Epithelial cell of esophagus (primary cell): ENCODE measurements around the gene KRT80.
A peak's percentile ranks its signal among the peaks of the same experiment; 100 is the strongest.

Experiments
- DNase-seq: peaks from one replicate; pipeline ENCODE4 v3.0.0; 2010; ENCODE audit warnings: low read depth
- H3K4me3 ChIP-seq: 2 replicates; pipeline ENCODE4 v1.5.1; 2011; ENCODE audit warnings: mild to moderate bottlenecking, low read length, control low read depth
- CTCF ChIP-seq: IDR thresholded peaks from 2 replicates; pipeline ENCODE4 v1.5.1; 2011; ENCODE audit warnings: low read depth, mild to moderate bottlenecking, low read length, control low read depth, inconsistent platforms; ENCODE audit not compliant: insufficient read depth; ENCODE audit errors: missing control alignments

Gene KRT80

DNA sequence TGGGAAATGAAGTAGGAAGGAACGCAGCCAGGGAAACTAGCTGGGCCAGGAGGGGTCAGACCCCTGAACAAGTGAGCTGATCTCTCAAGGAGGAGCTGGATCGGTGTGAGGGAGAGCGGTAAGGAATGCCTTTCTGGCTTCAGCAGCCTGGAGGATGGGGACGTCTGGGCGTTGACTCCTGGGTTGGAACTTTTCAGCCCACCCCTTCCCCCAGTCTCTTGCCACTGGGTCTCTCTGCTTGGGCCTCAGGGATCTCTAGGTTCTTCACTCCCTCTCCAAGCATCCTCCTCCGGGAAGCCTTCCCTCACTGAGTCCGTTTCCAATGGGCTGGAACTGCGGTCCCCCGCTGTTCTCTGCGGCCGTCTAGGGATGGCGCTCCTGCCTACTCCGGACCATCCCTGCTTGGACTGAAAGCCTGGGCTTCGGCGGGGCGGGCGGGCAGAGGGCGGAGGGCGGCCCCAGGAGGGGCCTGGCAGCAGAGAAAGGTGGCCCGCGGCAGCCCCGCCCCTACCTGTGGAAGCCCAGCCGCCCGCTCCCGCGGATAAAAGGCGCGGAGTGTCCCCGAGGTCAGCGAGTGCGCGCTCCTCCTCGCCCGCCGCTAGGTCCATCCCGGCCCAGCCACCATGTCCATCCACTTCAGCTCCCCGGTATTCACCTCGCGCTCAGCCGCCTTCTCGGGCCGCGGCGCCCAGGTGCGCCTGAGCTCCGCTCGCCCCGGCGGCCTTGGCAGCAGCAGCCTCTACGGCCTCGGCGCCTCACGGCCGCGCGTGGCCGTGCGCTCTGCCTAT is 41.1 kb upstream of the KRT80 start, which contains the start of gene KRT7:
Gene KRT7 (plus strand): TSS at position 570 of the 788 bp plus-strand sequence. CDS start 54 bp downstream, at position 624.
- DNase-seq: peak; percentile 53
- H3K4me3 ChIP-seq: peak within 1 kb of the TSS; percentile 61
- no peak for TF ChIP-seq CTCF

DNA sequence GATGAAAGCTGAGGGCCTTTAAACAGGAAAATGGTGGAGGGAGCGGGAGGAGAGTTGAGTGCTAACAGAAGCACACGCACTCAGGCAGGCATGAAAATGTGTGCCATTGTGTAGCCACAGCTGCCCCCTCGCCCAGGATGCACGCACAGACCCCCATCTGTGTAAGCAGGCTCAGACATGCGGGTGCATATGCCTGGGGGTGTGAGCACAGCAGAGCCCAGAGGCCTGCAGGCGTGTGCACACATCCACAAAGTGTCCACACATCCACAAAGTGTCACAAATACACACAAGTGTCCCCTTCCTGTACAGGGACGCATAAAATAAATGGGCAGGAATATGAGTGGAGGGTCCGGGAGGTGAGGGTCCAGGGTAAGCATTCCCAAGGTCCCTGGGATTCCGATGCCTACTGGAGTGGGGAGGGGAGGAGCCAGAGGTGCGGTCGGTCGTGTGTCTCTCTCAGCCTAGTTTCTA is 40.4 kb upstream of the KRT80 start:
- DNase-seq: no peak
- TF ChIP-seq CTCF: no peak
- peak overlapping the region; percentile 61 for H3K4me3 ChIP-seq

DNA sequence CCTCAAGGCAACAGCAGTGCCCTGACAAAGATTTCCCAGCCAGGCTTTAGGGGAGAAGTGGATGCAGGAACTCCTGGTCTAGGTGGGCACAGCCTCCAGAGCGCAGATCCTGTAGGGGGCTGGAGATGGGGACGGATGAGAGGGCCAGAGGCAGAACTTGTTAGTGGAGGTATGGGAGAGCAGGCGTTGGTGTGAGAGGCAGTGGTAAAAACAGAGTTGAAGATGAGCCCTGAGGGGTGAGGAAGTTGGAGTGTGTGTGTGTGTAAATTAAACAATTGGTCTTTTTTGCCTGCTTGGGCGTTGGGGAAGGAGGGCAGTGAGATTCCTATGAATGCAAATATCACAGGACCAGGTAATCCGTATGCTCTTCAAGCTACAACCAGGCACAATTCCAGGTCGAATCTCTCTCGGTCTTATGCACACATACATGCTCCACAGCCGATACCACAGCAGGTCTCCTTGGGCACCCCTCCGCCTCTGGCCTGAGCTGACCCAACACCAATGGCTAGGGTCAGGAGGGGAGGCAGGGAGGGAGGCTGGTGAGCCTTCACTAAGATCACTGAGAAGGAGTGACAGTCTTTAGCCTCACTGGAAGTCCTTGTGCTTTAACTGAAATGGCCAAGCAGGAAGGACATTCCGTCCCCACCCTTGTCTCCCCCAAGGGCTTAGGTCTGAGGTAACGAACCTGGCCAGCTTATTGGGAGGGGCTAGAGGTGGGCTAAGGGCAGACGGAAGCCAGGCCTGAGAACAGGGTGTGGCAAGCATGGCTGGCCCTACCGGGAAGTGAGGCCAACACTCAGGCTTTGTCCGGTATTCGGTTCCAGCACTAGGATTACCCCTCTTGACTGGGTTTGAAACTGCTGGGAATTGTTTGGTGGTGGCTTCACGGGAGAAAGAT is 39.7 kb upstream of the KRT80 start:
- DNase-seq: peak; percentile 48
- H3K4me3 ChIP-seq: no peak overlapping the region
- TF ChIP-seq CTCF: no peak

DNA sequence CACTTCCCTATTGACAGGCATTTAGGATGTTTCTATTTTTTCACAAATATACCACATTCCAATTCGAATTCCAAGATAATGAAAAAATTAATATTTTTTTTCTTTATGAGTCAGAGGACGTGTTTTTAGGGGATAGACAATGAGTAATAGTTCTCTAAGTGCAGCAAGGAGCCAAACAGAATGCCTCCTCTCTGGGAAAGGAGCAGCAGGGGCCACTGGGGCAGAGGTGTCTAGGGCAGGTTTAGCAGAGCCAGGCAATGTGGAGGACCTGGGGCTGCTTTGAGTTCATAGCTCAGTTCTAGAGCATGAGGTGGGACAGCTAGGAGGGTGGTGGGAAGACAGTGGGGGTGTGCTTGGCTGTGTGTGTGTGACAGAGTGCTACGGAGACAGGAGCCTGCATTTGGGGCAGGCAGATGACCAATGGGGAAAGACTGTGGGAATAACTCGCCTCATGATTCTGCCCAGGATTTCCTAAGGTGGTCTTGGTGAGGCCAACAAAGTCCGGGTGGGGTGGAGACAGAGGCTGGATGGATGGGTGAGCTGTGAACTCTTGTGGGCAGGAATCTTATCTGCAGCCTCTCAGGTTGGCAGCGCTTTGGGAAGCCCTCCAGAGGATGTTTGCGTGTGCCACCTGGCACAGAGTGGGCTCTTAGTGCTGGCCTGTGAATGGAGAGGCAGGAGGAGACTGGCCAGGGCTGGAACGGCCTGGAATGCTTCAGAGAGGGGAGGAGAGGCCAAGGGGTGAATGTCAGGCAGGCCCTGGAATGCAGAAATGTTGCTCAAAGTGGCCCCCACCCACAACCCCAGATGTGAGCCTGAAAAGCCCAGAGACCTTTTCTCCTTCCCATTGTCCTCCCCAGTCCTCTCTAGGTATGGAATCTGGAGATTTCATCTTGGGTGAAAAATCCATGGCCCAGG is 38.8 kb upstream of the KRT80 start:
- no peak overlapping the region for H3K4me3 ChIP-seq
- DNase-seq: peak; percentile 73
- TF ChIP-seq CTCF: no peak

DNA sequence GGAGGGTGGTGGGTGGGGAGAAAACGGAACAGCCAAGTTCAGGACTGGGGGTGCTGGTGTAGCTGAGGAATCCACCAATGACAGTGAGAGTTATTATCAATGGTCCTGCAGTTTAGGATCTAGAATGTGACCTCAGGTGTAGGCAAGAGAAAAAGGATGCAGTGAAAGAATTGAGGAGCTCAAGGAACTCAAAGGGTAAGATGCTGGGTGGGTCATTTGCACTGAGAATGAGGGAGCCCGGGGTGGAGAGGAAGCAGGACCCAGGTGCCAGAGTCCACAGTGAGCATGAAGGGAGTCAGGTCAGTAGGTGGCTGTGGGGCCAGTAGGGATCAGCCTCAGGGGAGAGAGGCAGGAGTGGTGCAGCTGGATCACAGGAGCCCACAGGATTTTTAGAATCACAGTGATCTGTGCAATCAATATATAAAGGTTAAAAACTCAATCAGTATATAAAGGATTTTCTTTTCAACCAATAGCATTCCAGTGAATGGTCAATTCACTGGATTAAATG is 38.1 kb upstream of the KRT80 start:
- H3K4me3 ChIP-seq: no peak overlapping the region
- DNase-seq: no peak
- no peak for TF ChIP-seq CTCF

- H3K4me3 ChIP-seq: no peak overlapping the region
- no peak for TF ChIP-seq CTCF
- DNase-seq: no peak
These were observed 37.1 kb upstream of the KRT80 start for GRCh38 chr12:52228931-52229330.
